Myocyte (in vitro differentiated cells): ENCODE data around the gene LHX4. TPM values are rescaled to one million over a fixed set of nuclear protein-coding genes. Genes with fewer than 3 reads are reported as not detected.

Source experiments
- DNase-seq: peaks from one replicate; pipeline ENCODE4 v3.0.0-alpha.2; 2012; ENCODE audit warnings: low read depth
- total RNA-seq: library from RNA; depleted of rRNA; stranded (reverse); fragments of >200 nt; gene quantifications from 2 replicates; pipeline ENCODE4 v1.2.3, GENCODE V29; 2014

Gene LHX4
- total RNA-seq, 1 donor from 2014 or later: 0.40 TPM

DNA sequence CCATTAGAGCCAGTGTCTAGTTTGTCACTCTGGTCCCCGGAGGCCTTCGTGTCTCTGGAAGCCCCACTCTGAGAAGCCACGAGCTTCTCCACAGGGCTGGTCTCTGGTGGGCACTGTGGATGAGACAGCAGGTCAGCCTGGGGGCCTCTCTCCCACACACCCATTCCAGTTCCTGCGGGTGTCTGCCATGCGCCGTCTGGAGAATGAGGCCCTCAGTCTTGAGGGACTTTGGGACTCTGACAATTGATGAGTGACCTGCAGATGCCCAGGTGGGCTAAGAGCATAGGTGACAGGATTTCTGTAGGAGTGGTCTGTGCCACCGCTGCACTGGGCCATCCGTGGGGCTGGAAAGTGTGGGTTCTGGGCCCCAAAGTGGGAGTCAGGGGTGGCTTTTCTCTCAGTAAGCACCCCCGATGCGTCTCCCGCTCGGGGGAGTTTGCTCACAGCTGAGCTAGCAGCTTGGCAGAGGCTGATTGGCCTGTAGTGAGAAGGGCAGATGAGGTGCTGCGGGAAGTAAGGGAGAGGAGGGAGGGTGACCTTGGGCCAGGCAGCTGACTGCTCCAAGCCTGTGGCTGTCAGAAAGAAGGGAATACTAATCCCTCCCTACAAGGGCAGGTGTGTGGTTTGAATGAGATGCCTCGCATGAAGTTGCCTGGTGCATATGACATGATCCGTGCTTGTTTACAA lies 26.4 kb downstream of the LHX4 start:
- DNase-seq: no peak

DNA sequence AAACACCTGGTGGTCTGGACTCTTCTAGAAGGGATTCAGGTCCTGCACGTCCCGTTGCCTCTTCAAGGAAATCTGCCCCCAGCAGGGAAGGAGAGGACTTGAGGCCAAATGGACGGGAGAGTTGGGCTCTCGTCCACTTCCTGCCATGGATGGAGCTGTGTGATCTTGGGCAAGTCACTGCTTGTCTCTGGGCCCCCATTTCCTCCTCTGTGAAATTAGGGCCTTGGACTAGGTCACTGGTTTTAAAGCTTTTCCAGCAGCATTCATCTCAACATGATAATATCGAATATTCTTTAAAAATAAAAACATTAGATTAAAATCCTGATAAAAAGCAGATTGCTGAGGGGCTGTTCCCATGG lies 26.9 kb downstream of the LHX4 start:
- no peak for DNase-seq

DNA sequence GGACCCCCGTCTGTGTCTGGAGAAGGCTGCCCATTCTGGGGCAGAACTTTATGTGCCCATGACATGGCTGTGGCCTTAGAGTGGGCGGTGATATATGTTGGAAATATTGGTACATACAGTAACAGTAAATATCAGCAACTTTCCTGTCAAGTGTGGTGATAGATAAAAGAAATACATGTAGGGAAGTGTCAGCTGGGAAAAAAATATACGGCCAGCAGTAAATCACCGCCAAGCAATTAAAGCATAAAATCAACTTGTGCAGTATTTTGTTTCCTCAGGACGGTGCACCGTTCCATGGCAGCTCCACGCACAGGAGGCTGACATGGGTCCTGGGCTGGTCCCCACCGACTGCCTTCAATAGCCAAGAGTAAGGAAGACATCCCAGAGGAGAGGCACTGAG lies 27.4 kb downstream of the LHX4 start:
- DNase-seq: no peak

DNA sequence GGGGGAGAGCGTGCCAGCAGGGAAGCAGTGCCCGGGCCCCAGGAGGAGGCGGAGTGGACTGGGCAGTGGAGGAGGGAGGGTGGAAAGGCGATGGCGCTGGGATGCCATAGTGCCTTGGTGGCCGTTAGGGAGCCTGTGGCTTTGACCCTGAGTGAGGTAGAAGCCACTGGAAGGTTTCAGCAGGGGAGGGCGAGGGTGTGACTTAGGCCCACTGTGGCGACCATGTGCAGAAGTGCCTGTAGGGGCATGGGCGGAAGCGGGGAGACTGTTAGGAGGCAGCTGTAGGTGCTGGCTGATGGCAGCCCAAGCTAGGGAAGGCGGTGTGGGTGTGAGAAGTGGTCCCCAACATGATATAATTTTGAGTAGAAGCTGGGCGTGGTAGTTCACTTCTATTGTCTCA lies 28.2 kb downstream of the LHX4 start:
- DNase-seq: no peak

DNA sequence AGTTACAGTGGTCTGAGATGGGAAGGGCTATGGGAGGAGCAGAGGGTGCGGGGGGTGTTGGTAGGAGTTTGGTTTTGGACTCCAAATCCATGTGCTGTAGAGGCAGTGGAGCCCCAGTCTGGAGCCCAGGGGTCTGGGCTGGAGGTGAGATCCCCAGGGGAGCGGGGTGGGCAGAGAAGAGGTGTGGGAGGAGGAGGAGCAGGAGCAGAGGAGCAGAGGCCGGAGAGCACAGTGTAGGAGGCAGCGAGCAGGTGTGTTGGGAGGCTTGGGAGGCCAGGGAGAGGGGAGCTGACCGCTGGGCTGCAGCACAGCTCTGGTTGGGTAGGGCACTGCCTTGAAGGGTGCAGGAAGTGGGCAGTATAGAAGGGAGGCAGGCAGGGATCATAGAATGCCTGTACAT lies 28.9 kb downstream of the LHX4 start:
- DNase-seq: no peak

DNA sequence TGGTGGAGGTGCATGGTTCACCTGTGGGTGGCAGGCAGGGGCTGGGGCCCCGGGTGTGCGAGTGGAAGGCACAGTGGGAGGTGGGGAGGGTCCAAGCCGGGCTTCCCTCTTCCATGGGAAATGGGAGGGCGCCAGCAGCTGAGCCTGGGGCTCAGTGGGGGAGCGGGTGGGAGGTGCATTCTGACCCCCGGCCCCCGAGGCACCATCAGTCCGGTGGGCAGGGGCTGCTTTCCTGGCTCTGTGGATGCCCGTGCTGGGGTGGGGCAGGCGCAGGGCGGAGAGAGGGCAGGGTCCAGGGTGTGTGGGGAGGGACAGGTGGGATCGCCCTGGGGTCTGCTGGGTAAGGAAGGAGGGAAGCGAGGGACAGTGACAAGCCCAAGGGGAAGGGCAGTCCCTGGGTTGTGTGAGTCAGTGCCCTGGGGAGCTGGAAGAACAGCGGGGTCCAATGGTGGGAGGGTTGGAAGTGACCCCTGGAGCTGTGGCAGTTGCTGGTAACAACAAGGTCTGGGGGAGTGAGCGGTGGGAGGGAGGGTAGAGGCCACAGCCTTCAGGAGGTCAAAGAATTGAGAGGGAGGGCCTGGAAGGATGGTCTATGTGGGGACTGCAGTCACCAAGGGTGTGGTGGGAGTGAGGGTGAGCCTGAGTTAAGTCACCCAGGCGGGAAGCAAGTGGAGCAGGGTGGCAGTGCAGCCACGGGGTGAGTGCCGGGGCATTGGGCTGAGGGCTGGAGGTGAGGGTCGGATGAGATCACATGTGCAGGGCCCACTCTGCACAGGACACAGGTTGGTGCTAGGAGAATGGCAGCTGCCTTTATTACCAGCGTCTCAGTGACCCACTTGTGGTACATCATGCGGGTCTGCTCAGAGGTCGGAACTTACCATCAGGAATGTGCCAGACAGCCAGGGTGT lies 29.6 kb downstream of the LHX4 start:
- no peak for DNase-seq

DNA sequence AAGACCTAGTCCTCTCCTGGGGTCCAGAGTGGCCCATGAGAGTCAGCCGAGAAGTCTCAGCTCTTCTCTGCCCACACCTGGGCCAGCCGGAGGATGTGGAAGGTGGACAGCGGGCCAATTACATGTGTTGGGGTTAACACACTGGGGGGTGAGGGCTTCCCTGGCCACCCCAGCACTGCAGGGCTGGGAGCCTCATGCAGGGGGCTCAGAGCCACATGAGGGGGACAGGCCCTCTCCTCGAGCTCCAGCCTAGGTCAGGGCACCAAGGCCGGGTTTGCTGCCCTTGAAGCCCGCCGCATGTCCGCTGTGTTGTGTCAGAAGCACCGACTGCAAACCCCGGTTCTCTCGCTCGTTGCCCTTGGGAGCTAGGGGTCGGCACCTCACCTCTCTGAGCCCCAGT lies 30.5 kb downstream of the LHX4 start:
- no peak for DNase-seq

DNA sequence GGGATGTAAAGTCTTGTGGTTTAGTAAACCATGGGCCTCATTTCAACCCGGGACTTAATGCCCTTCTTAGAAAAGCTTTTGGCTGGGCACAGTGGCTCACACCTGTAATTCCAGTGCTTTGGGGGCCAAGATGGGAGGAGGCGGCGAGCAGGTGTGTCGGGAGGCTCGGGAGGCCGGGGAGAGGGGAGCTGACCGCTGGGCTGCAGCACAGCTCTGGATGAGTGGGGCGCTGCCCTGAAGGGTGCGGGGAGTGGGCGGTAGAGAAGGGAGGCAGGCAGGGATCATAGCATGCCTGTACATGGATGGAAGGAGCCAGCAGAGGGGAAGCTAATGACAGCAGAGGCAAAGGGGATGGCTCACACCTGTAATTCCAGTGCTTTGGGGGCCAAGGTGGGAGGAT lies 31.0 kb downstream of the LHX4 start:
- no peak for DNase-seq

DNA sequence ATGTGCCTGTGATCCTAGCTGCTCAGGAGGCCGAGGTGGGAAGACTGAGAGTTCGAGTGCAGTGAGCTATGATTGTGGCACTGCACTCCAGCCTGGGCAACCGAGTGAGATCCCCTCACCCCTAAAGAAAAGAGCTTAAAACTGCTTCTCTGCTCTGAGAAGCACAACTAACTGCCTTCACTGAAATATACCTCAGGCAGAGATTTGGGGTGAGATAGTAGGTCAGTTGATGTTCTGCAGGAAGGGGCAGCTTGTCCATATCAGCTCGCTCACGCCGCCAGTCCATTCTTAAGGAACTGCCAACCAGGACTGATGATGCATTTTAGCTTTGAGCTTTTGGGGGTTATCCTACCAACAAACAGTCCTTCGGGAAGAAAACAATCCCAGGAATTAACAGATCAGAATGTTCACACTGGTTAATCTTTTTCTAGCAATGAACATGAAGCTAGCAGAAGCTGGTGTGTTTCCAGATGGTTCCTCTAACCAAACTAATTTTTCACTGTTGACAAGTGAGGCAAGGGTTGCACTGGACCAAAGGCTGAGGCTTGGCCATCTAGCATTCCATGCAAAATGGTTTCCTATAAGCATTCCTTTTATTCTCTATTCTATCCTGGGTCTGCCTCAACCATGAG lies 31.6 kb downstream of the LHX4 start:
- no peak for DNase-seq

DNA sequence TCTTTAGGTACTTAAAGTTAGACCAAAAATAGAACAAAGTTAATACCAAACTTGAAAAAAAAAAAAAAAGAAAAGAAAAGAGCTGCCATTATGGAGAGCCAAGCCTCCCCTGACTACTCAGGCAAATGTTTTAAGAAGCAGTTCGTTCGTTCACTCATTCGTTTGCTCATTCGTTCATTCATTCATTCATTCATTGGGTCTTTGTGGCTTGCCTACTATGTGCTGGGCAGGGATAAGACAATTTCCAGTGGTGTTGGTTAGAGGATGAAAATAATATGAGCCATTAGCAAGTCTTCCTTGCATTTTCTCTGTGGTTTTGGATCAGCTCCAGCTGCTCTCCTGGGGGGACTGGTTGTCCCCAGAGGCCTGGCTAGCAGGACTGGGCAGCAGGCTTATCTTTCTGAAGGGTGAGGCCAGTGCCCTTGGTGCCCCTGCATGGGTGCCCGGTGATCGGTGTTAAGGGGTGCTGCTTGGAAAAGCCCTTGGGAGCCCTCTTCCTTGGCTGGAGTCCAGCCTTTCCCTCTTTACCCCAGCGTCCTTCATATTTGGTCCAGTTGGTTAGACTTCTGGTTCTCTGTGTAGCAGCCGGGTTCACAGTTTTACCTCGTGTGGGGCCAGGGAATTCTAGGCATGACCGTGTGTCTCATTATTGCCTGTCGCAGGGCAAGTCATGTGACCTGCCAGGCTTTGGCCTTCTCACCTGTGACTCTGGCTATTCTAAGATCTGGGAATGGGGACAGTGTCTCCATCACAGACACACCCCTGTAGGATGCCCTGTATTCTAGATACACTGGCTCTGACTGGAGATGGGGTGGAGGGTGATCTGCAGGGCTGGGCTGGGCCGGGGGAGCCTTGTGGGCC lies 32.8 kb downstream of the LHX4 start:
- DNase-seq: no peak

DNA sequence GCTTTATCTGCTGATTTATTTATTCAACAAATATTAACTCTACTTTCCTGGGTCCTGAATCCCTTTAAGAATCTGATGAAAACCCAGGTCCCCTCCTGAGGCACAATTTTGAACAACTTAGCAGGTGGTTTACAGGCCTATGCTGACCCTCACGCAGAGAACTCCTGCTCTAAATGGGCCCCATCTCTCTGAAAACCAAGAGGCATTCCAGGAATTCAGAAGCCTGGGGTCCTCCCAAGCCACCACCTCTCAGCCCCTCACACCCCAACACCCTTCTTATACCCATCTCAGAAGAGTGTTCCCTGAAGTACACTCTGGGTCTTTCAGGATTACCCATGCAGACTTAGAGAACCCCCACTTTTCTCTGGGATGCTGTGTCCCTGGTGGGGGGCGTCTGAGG lies 34.5 kb downstream of the LHX4 start:
- DNase-seq: no peak

DNA sequence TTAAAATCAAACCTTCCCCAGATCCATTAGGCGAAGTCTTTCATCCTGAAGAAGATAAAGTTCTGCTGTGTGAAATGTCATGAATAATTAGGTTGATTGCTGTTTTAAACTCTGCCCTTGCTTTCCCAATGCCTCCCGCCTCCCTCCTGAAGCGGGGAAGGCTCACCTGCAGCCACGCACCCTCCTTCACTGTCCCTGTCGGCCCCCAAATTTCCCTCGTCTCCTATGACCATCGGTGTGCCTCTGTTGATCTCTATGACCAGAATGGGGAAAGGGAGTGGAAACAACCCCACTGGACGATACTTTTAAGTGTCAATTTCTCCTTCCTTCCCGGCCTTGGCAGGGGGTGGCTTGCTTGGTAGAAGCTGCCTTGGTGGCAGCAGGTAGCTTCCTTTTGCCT lies 35.1 kb downstream of the LHX4 start:
- DNase-seq: no peak

DNA sequence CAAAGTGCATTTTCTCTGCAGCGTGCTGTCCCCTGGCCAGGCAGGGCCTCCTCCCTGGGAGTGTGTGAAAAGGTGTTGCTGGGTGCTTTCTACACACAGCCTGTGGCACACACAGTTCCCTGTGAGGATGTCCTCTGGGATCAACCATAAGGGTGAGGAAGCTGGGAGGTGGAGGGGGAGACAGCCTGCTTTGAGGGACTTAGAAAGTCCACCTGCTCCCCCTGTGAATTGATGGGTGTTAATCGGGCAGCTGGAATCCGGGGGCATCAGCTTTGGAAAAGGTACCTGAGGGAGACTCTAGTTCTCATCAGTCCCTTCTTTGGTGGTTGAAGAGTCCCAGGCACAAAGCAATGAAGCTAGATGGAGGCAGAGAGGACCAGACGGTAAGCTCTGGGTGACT lies 35.8 kb downstream of the LHX4 start:
- DNase-seq: no peak

DNA sequence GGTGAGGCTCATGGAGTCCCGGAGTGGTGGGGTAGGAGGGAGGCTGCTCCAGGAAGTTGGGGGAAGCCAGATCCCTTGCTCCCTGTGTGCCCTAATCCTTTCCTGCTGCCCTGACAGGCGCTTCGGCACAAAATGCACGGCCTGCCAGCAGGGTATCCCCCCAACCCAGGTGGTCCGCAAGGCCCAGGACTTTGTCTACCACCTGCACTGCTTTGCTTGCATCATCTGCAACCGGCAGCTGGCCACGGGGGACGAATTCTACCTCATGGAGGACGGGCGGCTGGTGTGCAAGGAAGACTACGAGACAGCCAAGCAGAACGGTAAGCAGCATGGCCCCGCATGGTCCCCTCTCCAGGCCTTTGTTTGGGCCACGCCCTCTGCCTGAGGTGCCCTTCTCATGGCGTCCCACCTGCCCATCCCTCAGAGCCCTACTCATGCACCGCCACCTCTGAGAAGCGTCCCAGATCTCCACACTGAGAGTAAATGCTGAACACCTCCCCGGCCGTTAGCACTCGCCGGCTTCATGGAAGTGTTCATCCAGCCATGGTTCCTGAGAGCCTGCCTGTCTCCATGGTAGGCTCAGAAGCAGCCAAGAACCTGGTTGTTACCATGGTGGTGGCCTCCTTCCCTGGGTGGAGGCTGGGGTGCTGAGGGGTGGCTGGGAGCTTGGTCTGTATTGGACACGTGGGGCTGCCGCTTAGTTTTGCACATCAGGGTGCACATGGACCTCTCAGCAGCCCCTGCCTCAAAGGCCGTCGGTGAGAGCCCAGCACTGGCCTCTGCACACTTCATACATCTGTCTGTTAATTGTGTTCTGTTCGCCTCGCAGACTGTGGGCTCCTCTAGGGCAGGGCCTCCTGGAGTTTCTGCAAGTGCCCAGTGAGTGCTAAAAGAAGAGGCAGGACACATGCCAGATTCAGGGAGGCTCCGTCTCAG lies 36.5 kb downstream of the LHX4 start:
- no peak for DNase-seq

DNA sequence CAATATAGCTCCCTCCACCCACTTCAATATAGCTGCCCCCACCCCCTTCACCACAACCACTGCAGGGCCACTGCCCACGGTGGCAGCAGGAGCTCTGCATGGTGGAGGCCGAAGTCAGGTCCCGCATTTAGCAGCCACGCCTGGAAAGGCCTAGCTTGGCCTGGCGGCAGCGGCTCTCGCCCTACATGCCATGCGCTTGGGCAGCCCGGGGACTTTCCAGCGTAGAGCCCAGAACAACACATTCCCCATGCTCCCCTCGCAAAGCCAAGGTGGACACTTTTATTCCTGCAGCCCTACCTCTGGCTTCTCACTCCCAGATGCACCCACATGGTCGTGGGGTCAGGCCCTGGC lies 37.1 kb downstream of the LHX4 start:
- DNase-seq: no peak

DNA sequence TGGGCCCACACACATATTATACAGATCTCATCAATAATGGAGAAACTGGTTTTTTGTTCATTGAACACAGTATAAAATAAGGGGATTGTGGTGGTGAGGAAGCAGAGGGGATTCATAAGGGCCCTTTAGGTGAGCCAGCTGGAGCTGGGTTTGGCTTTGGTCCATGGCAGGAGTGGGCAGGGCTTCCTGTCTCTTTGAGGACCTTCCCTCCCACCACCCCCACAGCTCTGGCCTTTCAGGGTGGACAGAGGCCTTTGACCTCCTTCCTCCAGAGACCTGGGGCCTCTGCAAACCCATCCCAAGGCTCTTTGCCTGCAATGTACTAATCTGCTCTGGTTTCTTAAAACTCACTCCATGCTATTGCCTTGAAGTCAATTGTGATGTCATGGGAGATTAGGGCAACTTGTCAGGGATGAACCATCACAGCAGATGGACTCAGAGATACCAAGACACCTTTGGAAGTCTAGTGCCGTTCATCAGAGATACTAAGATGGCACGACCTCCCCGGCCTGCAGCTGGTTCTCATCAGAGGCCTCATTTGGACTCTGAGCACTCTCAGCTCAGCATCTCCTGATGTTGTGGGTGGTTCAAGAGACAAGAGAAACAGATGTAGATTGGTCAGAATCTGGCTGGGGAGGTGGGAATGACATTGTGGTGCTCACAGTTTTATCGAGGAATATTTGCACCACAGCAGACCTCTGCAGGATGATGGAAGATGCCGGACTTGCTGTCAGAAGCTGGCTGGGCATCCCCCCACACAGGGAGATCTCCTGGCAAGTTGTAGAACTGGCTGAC lies 37.9 kb downstream of the LHX4 start:
- no peak for DNase-seq

DNA sequence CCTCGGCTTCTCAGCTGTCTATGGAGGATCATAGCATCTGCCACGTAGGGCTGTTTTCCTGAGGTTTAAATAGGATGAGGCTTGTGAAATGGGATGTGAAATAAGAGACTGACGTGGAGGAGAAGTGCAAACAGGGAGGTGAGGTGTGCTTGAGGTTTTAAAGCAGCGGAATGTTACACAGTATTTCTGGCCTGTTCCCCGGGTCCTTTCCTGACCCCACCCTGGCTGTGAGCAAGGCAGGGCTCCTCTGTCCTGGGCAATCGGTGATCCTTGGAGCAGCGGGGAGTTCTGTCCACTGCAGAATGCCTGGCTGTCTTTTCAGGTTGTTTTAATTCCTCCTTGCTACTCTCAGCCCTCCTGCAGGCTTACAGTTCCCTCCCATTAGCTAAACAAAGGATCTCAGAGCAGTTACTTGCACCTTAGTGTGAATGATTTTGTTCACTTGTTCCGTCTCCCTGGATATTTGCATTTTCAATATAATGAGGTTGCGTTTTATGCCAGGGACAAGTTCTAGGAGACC lies 38.6 kb downstream of the LHX4 start:
- peak; percentile 53 for DNase-seq

DNA sequence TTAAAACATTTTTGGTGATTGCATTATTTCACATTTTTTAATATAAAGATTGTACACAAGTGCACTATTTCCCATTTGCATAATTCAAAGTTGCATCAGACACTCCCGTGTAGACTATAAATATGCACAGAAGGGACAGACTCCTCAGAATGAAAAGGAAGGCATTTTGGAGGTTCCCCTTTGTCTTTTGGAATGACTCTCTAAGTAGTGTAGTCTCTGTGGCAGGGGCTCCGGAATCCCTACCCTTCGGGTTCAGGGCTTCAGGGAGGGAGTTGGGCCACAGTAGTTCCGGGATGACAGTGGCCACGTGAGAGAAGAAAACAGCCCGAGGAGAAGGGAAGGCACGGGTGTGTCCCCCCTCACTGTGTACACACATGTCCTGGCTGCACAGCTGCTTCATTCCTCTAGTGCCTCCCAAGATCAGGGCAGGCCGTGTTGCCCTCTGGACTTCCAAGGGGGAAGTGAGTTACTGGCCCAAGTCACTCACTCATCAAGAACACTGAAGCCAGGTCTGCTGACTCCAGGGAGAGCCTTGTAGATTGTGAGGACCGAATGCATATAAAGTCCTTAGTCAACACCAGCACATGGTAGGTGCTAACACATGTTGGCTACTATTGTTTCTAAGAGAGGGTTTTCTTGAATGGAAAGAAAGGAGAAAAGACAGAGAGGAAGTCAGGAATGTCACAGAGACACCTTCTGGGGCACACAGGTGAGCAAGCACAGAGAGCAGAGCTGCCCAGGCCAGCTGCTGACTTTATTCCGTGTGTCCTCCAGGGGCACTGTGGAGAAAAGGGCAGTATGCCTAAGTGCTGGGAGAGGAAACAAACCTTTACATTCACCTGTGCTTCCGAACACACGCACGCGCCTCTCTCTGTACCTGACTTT lies 39.8 kb downstream of the LHX4 start:
- peak; percentile 78 for DNase-seq
